ENCODE data around the gene PARP12.

PARP12 gene

DNA sequence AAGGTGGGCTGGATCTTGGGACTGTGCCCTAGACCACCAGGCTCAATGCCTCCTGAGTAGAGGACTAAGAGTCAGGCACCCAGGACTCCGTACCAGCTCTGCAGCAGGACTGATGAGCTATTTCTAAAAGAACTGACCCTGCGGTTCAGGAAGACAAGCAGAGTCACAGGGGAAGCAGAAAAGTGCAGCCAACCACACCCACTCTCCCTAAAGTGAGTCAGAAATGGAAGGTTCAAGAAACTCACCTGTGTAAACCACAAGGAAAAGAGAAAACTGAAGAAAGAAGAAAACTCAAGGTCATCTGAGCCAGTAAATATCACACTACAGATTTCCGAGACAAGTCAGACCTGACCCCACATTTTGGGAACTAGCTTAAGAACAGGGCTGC is 2.5 kb downstream of the PARP12 start:
- DNase-seq (ENCODE audit: low read depth in 2 of 3, low spot score in 2 of 3) = no peak

DNA sequence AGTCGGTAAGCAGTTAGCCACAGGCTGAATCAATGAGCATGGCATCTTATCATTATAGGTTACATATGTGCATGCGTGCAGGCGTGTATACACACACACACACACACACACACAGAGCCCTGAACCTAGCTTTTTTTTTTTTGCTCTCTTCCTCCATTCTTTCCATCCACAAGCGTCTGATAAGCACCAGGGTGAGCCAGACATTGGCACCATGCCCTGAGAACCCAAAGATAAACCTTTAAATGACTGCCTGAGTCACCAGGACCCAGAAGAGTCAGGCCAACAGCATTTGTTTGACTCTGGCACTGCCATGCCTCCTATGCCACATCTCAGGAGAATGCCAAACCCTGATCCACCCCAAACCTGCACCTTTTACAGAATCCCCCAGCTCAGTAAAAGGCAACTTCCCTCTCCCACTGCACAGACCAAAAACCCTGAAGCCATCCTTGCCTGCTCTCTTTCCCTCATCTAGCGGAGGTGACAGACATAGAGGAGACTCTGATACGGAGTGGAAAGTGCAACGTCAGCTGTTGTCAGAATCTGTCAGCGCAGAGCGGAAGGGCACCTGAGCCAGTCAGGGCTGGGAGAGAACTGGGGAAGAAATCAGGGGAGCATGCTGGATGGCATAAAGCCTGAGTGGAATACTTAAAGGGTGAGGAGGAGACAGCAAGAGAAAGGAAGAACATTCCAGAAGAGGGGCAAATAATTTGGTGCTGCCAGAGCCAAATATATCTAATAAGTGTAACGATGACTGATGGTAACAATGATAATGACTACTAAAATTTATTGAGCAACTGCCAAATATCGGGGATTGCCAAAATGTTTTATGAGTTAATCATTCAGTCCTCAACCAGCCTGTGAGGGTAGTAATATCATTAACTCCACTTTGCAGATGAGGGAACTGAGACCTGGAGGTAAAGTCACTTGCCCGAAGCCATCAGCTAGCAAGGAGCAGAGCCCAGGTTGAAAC is 3.2 kb downstream of the PARP12 start:
- DNase-seq (ENCODE audit: low read depth in 2 of 3, low spot score in 2 of 3) = no peak

DNA sequence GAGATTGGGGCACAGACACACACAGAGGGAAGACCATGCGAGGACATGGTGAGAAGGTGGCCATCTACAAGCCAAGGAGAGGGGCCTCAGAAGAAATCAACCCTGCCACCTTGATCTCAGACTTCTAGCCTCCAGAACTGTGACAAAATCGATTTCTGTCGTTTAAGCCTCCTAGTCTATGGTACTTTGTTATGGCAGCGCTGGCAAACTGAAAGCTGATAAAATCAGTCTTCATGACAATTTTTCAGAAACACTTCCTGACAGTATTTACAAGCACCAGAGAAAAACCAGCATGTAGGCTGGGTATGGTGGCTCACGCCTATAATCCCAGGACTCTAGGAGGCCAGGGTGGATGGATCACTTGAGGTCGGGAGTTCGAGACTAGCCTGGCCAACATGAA is 4.2 kb downstream of the PARP12 start:
- DNase-seq (ENCODE audit: low read depth in 2 of 3, low spot score in 2 of 3) = no peak

DNA sequence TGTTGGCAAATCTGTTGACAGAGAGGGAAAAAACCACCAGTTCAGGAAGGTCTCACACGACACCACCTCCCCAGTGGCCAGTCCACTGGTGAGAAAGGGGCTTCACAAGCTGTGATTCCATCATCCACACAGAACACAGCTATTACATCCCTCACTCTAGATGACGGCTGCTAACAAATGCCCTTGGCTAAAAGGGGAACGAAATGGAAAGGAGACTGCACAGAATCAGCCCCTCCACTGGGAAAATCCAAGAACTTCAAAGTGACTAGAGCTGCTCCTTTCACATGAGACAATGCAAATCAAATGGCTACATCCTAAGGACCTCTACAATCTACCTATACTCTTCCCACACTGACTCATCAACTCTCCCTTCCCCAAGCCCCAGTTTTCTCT is 5.6 kb downstream of the PARP12 start:
- DNase-seq (ENCODE audit: low read depth in 2 of 3, low spot score in 2 of 3) = no peak

GRCh38 chr7:140056431-140057142 is 6.2 kb downstream of the PARP12 start:
- no peak for DNase-seq (ENCODE audit: low read depth in 2 of 3, low spot score in 2 of 3)

DNA sequence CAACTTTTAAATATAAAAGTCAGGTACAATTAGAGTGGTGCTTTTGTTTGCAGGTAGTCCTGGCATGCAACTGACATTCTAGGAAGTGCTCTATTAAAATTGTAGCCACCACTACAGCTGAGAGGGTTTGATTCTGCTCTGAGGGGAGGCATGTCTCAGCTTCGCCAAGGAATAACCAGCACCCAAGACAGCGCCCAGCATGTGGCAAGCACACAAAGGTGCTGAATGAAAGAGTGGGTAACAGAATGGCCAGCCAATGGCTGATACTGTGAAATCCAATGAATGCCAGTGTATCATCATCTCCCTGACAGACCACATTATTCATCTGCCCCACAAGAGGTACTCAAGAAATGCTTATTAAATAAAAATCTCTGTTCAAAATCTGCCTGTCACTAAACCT is 6.9 kb downstream of the PARP12 start:
- DNase-seq (ENCODE audit: low read depth in 2 of 3, low spot score in 2 of 3) = no peak

- DNase-seq (ENCODE audit: low read depth in 2 of 3, low spot score in 2 of 3) = no peak
Observed at GRCh38 chr7:140054751-140055150, 8.0 kb downstream of the PARP12 start.

DNA sequence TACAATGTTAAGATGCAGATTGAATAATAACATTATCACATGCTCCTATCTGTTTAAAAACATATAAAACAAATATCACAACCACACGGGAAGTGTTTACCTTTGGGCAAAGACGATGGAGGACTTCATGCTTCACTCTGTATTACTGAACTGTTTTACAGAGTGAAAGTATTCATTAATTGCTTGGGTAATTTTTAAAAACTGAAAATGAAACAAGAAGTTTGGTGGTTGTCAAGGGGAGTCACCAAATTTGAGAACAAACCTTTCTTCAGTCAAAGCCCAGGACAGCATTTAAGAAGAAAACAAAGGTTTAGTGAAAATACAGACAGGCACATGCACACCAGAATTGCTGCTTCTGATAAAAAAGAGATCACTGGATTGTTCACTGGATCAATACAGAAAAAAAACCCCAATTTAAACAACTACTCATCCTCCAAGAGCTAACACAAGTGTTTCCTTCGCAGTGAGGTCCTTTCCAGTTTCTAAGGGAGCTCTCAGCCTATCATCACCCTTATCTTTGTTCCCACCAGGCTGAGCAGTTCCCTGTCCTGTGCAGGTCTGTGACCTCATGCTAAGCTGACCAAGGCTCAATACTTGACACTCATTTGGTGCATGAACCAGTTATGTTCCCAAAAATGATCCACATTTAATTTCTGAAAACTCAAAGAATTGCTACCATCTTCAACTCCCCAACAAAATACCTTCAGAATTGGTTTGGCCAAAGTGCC is 8.8 kb downstream of the PARP12 start:
- DNase-seq (ENCODE audit: low read depth in 2 of 3, low spot score in 2 of 3) = no peak

- DNase-seq (ENCODE audit: low read depth in 2 of 3, low spot score in 2 of 3) = no peak
Observed at GRCh38 chr7:140051820-140052219, 10.9 kb downstream of the PARP12 start.

DNA sequence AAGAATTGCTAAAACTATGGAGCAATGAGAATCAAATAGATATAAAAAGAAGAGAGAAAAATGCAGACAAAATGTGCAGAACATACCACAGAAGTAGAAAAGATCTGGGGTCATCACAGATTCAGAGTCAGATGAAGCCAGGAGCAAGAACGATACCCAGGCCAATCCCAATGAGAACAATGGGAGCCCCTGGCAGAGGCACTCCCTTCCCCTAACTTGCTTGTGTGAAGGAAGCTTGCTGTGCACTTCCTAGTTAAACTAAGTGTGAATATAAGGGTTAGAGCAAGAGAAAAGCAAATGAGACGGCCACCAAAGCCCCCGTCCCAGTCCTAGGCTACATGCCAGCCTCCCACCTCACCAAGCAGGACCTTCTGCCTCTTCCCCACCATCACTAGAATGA is 12.7 kb downstream of the PARP12 start:
- DNase-seq (ENCODE audit: low read depth in 2 of 3, low spot score in 2 of 3) = no peak

DNA sequence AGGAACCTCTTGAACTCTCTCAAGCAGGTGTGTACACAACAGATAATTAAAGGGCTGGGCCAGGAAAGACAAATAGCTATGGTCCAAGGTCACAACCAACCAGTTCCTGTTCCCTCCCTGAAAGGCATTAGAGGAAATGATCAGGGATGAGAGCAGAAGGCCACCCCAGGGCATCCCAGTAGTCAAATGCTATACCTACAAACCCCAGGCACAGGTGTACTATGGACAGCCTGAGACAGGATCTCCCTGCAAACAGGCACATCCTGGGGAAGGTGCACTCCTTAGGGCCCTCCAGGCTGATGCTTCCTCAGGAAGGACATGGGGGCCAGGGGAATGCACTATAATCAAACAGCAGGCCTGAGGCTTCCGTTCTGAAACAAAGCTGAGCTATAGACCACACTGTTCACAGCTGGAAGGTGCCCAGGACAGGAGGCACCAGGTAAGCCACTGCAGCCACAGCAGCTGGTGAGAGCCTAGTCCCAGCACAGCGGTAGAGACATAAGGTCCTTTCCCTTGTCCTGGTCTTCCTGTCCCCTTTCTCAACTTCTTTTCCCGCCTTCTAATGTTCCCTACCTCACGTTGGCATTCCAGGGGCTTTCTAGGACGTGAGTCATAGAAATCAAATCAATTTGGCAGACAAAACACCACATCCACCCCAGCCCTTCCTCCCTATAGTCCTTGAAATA is 13.3 kb downstream of the PARP12 start:
- no peak for DNase-seq (ENCODE audit: low read depth in 2 of 3, low spot score in 2 of 3)

DNA sequence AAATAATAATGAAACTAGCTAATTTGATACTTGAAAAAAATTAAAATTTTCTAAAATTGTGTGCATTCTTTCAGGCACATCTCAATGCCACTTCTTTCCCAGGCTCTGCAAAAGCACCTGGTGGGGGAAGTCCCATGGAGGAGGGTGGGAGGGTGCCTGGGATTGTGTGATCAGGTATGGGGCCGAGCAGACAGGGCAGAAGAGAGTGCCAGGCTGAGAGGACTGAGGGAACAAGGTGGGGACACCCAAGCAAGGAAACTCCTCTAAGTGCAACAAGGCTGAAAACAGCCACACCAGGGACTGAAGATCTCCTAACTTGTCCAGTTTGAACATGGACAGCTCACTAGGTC is 13.8 kb downstream of the PARP12 start:
- no peak for DNase-seq (ENCODE audit: low read depth in 2 of 3, low spot score in 2 of 3)

- no peak for DNase-seq (ENCODE audit: low read depth in 2 of 3, low spot score in 2 of 3)
Observed at GRCh38 chr7:140048138-140048537, 14.6 kb downstream of the PARP12 start.

DNA sequence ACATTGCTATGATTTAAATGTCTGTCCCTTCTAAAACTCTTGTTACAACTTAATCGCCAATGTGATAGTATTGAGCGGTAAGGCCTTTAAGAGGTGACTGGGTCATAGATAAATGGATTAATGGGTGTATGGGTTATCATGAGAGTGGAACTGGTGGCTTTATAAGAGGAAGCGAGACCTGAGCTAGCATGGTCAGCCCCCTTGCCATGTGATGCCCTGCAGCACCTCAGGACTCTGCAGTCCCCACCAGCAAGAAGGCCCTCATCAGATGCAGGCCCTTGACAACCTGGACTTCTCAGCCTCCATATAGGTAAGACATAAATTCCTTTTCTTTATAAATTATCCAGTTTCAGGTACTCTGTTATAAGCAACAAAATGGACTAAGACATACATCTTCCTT is 15.6 kb downstream of the PARP12 start:
- no peak for DNase-seq (ENCODE audit: low read depth in 2 of 3, low spot score in 2 of 3)

DNA sequence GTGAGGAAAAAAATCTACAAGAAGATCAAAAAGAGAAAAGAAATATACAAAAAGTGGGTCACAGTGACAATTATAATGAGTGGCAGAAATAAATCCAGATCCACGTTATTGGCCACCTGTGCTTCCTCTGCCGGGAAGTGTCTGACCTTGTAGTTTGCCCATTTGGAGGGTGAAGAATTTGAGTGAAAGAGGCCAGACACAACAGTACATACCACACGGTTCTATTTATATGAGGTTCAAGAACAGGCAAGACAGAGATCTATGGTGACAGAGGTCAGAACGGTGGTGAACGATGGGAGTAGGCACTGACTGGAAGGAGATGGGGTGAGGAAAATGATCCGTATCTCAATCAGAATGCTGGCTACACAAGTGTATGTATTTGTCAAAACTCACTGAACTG is 17.1 kb downstream of the PARP12 start:
- DNase-seq (ENCODE audit: low read depth in 2 of 3, low spot score in 2 of 3) = no peak

GRCh38 chr7:140044251-140044650 is 18.5 kb downstream of the PARP12 start:
- no peak for DNase-seq (ENCODE audit: low read depth in 2 of 3, low spot score in 2 of 3)

GRCh38 chr7:140042386-140042670 is 20.4 kb downstream of the PARP12 start:
- no peak for DNase-seq (ENCODE audit: low read depth in 2 of 3, low spot score in 2 of 3)

DNA sequence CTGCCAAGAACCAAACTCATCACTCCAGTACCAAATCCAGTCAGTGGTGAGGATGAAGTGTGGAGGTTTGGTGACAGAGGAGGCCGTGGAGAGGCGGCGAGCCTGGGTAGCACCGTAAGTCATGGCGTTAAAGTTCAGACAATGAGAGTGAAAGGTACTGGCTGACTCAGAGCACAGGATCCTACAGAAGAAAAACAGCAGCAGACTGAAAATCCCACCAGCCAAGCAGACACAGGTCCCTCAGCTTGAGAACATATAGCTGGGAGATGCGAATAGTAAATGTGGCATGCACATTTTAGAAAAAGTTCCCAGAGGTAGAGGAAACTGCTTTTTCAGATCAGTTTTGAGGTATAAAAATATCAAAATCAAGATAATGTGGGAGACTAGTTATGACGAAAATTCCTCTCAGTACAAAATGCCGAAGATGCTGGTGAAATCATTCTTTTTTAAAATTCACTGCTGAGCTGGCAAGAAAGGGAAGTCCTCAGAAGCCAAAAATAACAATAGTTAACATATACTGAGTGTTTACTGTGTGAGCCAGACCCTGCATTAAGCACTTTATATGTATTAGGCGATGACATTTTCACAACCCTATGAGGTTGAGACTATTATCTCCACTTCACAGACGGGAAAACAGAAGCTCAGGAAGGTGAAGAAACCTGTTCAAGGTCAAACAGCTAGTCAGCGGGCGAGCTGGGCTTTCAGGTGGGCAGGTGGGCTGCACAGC is 20.9 kb downstream of the PARP12 start:
- no peak for DNase-seq (ENCODE audit: low read depth in 2 of 3, low spot score in 2 of 3)

- DNase-seq (ENCODE audit: low read depth in 2 of 3, low spot score in 2 of 3) = no peak
Observed at GRCh38 chr7:140039896-140040295, 22.9 kb downstream of the PARP12 start.

DNA sequence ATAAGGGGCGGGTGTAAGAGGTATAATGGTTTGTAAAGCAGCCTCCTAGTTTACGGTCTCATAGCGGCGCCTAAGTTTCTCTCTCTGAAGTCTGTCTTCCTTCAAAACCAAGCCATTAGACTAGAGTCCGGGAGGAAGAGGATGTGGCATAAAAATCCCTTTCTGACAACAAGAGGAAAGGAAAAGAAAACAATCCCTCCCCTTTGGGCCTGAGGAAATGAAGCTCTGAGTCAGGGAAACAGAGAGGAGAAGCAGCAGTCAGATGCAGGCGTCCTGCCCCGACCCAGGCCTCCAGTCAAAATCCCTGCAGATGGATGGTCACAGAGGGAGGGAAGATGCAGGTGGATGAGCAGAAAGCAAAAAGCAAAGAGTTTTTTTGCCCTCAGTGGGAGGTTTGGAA is 23.7 kb downstream of the PARP12 start:
- DNase-seq (ENCODE audit: low read depth in 2 of 3, low spot score in 2 of 3) = no peak

Measured in activated CD8-positive, alpha-beta memory T cell treated with anti-CD3 and anti-CD28 coated beads for 48 hours (primary cell).